HepG2 (cell line): ENCODE results near the gene CHKA. TPM values are rescaled to one million over a fixed set of nuclear protein-coding genes. Genes with fewer than 3 reads are reported as not detected.

Source experiments
- BORCS8-MEF2B ChIP-seq: sonication (generic); formaldehyde crosslinking; IDR thresholded peaks from 2 replicates; pipeline ENCODE4 v1.8.0; 2022; ENCODE audit warnings: mild to moderate bottlenecking, missing genetic modification reagents
- CENPT ChIP-seq: sonication (generic); formaldehyde crosslinking; IDR thresholded peaks from 2 replicates; pipeline ENCODE4 v1.8.0; 2022; ENCODE audit warnings: low read depth, mild to moderate bottlenecking, moderate library complexity, missing genetic modification reagents
- ERF ChIP-seq: IDR thresholded peaks from 2 replicates; pipeline ENCODE4 v1.6.1; 2018; ENCODE audit warnings: missing biosample characterization, missing genetic modification reagents
- RFXAP ChIP-seq: sonication (generic); formaldehyde crosslinking; IDR thresholded peaks from 2 replicates; pipeline ENCODE4 v1.4.0; 2020; ENCODE audit warnings: missing genetic modification reagents, borderline replicate concordance
- RNF2 ChIP-seq: fragments of 450-650 bp; conservative IDR thresholded peaks from 2 replicates; pipeline ENCODE4 v1.6.1; 2016; ENCODE audit warnings: low read depth
- SAP130 ChIP-seq: IDR thresholded peaks from 2 replicates; pipeline ENCODE4 v1.6.1; 2016; ENCODE audit warnings: low read depth
- SATB2 ChIP-seq: sonication (generic); formaldehyde crosslinking; IDR thresholded peaks from 2 replicates; pipeline ENCODE4 v1.5.0; 2020; ENCODE audit warnings: missing genetic modification reagents
- SPEN ChIP-seq: sonication (generic); formaldehyde crosslinking; IDR thresholded peaks from 2 replicates; pipeline ENCODE4 v1.5.1; 2020; ENCODE audit warnings: low read depth, mild to moderate bottlenecking, missing genetic modification reagents
- ZFP41 ChIP-seq: sonication (generic); formaldehyde crosslinking; IDR thresholded peaks from 2 replicates; pipeline ENCODE4 v1.4.0; 2020; ENCODE audit warnings: mild to moderate bottlenecking, missing genetic modification reagents, borderline replicate concordance
- ZNF292 ChIP-seq: sonication (generic); formaldehyde crosslinking; IDR thresholded peaks from 2 replicates; pipeline ENCODE4 v1.8.1; 2022; ENCODE audit warnings: mild to moderate bottlenecking, low read depth, missing genetic modification reagents, borderline replicate concordance
- ZNF317 ChIP-seq: sonication (generic); formaldehyde crosslinking; IDR thresholded peaks from 2 replicates; pipeline ENCODE4 v1.5.0; 2020; ENCODE audit warnings: mild to moderate bottlenecking, missing genetic modification reagents
- polyA plus RNA-seq, 8 experiments: library from polyadenylated mRNA; depleted of rRNA in 3 of 8; stranded (reverse) in 7 of 8; unstranded in 1 of 8; fragments of >200 nt; fragmentation: Illumina TruSeq in 4 of 8; extraction: Trizol in 4 of 8; gene quantifications; 2 replicates each; pipeline versions ENCODE4 v1.2.1 to v1.2.3, GENCODE V29; 2011 to 2016; ENCODE audit warnings: low read depth in 4 of 8, missing spikeins in 1 of 8, mixed read lengths in 1 of 8; ENCODE audit not compliant: insufficient read depth in 1 of 8
- total RNA-seq, 5 experiments: library from RNA; depleted of rRNA; stranded (reverse); fragments of >200 nt; fragmentation: Illumina TruSeq; extraction: Trizol; gene quantifications; 2 replicates each; pipeline ENCODE4 v1.2.3, GENCODE V29; 2016; ENCODE audit warnings: low read depth in 1 of 5
- TF ChIP-seq, protein P1 (sequence below): sonication (generic); formaldehyde crosslinking; IDR thresholded peaks from 2 replicates; pipeline ENCODE4 v1.5.1; 2020; ENCODE audit warnings: mild to moderate bottlenecking, missing genetic modification reagents
- TF ChIP-seq, protein P2 (sequence below): sonication (generic); formaldehyde crosslinking; IDR thresholded peaks from 2 replicates; pipeline ENCODE4 v1.5.1; 2020; ENCODE audit warnings: missing genetic modification reagents, mild to moderate bottlenecking, borderline replicate concordance
- TF ChIP-seq, protein P3 (sequence below): sonication (generic); formaldehyde crosslinking; IDR thresholded peaks from 2 replicates; pipeline ENCODE4 v1.9.0; 2022; ENCODE audit warnings: missing genetic modification reagents, mild to moderate bottlenecking, borderline replicate concordance
- TF ChIP-seq, protein P4 (sequence below): sonication (generic); formaldehyde crosslinking; IDR thresholded peaks from 2 replicates; pipeline ENCODE4 v1.9.0; 2021; ENCODE audit warnings: missing genetic modification reagents, mild to moderate bottlenecking, borderline replicate concordance
- TF ChIP-seq, protein P5 (sequence below): sonication (generic); formaldehyde crosslinking; conservative IDR thresholded peaks from 2 replicates; pipeline ENCODE4 v1.4.0; 2020; ENCODE audit warnings: mild to moderate bottlenecking, missing genetic modification reagents, moderate library complexity

Gene CHKA
- total and polyA plus RNA-seq, 2 of the 13 experiments (the other 11 are each of a cell fraction or from before 2014, with no cell fraction given), result 71.6 to 92.7 TPM

DNA sequence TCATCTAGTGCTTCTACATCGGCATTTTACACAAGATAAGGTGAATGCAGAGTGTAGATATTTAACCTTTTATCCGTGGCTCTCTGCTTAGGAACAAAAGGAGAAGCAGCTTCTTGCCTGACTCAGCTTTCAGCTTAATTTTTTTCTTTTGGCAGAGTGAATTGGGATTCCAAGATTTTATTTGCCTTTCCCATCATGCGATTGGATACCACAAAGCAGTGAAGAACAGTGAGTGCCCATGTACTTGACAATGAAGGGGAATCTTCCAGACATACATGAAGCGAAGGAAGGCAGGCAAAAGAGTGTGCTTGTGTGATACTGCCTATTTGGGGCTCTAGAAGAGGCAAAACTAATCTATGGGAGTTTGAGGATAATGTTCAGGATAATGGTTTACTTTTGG is 17.0 kb upstream of the CHKA start (continued):
- TF ChIP-seq, protein P1, sequence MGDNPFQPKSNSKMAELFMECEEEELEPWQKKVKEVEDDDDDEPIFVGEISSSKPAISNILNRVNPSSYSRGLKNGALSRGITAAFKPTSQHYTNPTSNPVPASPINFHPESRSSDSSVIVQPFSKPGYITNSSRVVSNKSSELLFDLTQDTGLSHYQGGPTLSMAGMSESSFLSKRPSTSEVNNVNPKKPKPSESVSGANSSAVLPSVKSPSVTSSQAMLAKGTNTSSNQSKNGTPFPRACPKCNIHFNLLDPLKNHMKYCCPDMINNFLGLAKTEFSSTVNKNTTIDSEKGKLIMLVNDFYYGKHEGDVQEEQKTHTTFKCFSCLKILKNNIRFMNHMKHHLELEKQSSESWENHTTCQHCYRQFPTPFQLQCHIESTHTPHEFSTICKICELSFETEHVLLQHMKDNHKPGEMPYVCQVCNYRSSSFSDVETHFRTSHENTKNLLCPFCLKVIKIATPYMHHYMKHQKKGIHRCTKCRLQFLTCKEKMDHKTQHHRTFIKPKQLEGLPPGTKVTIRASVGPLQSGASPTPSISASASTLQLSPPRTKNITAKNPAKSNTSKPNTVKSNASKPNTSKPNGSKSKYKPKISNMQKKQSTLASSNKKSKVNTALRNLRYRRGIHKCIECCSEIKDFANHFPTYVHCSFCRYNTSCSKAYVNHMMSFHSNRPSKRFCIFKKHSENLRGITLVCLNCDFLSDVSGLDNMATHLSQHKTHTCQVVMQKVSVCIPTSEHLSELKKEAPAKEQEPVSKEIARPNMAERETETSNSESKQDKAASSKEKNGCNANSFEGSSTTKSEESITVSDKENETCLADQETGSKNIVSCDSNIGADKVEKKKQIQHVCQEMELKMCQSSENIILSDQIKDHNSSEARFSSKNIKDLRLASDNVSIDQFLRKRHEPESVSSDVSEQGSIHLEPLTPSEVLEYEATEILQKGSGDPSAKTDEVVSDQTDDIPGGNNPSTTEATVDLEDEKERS (CRISPR knock-in tag), result no peak
- TF ChIP-seq RNF2 (no peak), BORCS8-MEF2B (CRISPR knock-in tag) (no peak), ZFP41 (CRISPR knock-in tag) (no peak), RFXAP (CRISPR knock-in tag) (no peak), ZNF292 (0 out of 2 replicates have a peak, but pooled peaks have one; percentile 9), SATB2 (CRISPR knock-in tag) (no peak), SAP130 (CRISPR knock-in tag) (0 out of 2 replicates have a peak, but pooled peaks have one; percentile 5), ZNF317 (CRISPR knock-in tag) (no peak), CENPT (CRISPR knock-in tag) (no peak), SPEN (no peak), ERF (peak; percentile 11; the same call in 1 of the 2 replicates)
- TF ChIP-seq, protein P2, sequence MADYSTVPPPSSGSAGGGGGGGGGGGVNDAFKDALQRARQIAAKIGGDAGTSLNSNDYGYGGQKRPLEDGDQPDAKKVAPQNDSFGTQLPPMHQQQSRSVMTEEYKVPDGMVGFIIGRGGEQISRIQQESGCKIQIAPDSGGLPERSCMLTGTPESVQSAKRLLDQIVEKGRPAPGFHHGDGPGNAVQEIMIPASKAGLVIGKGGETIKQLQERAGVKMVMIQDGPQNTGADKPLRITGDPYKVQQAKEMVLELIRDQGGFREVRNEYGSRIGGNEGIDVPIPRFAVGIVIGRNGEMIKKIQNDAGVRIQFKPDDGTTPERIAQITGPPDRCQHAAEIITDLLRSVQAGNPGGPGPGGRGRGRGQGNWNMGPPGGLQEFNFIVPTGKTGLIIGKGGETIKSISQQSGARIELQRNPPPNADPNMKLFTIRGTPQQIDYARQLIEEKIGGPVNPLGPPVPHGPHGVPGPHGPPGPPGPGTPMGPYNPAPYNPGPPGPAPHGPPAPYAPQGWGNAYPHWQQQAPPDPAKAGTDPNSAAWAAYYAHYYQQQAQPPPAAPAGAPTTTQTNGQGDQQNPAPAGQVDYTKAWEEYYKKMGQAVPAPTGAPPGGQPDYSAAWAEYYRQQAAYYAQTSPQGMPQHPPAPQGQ (CRISPR knock-in tag), result no peak
- TF ChIP-seq, protein P3, sequence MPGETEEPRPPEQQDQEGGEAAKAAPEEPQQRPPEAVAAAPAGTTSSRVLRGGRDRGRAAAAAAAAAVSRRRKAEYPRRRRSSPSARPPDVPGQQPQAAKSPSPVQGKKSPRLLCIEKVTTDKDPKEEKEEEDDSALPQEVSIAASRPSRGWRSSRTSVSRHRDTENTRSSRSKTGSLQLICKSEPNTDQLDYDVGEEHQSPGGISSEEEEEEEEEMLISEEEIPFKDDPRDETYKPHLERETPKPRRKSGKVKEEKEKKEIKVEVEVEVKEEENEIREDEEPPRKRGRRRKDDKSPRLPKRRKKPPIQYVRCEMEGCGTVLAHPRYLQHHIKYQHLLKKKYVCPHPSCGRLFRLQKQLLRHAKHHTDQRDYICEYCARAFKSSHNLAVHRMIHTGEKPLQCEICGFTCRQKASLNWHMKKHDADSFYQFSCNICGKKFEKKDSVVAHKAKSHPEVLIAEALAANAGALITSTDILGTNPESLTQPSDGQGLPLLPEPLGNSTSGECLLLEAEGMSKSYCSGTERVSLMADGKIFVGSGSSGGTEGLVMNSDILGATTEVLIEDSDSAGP (CRISPR knock-in tag), result no peak
- TF ChIP-seq, protein P4, sequence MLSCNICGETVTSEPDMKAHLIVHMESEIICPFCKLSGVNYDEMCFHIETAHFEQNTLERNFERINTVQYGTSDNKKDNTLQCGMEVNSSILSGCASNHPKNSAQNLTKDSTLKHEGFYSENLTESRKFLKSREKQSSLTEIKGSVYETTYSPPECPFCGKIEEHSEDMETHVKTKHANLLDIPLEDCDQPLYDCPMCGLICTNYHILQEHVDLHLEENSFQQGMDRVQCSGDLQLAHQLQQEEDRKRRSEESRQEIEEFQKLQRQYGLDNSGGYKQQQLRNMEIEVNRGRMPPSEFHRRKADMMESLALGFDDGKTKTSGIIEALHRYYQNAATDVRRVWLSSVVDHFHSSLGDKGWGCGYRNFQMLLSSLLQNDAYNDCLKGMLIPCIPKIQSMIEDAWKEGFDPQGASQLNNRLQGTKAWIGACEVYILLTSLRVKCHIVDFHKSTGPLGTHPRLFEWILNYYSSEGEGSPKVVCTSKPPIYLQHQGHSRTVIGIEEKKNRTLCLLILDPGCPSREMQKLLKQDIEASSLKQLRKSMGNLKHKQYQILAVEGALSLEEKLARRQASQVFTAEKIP (CRISPR knock-in tag), result no peak
- TF ChIP-seq, protein P5, sequence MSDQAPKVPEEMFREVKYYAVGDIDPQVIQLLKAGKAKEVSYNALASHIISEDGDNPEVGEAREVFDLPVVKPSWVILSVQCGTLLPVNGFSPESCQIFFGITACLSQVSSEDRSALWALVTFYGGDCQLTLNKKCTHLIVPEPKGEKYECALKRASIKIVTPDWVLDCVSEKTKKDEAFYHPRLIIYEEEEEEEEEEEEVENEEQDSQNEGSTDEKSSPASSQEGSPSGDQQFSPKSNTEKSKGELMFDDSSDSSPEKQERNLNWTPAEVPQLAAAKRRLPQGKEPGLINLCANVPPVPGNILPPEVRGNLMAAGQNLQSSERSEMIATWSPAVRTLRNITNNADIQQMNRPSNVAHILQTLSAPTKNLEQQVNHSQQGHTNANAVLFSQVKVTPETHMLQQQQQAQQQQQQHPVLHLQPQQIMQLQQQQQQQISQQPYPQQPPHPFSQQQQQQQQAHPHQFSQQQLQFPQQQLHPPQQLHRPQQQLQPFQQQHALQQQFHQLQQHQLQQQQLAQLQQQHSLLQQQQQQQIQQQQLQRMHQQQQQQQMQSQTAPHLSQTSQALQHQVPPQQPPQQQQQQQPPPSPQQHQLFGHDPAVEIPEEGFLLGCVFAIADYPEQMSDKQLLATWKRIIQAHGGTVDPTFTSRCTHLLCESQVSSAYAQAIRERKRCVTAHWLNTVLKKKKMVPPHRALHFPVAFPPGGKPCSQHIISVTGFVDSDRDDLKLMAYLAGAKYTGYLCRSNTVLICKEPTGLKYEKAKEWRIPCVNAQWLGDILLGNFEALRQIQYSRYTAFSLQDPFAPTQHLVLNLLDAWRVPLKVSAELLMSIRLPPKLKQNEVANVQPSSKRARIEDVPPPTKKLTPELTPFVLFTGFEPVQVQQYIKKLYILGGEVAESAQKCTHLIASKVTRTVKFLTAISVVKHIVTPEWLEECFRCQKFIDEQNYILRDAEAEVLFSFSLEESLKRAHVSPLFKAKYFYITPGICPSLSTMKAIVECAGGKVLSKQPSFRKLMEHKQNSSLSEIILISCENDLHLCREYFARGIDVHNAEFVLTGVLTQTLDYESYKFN (CRISPR knock-in tag), result 0 out of 2 replicates have a peak, but pooled peaks have one; percentile 4
